ENCODE results near the gene CYP2A6. TPM values are rescaled to one million over a fixed set of nuclear protein-coding genes. Genes with fewer than 3 reads are reported as not detected.
"Not testable (repeated sequence)": the region's sequence is repeated elsewhere in the genome, so short reads cannot be mapped to it uniquely, and the experiment has no call there.

CYP2A6 gene
- total RNA-seq, 1 donor from 2014 or later = not detected

GRCh38 chr19:40822161-40822560, 28.1 kb downstream of the CYP2A6 start:
- DNase-seq (ENCODE audit: low spot score) = no peak
- no peak overlapping the region for H3K4me3 Mint-ChIP-seq
- no peaks in the 10 kb centered on the region for H3K9me3 Mint-ChIP-seq
- peak overlapping the region; percentile 81 for H3K27ac Mint-ChIP-seq
- TF ChIP-seq EZH2phosphoT487 (IDR thresholded peaks at IDR 0.05) (no peak), EZH2 (IDR thresholded peaks at IDR 0.05) (no peak), CTCF (IDR thresholded peaks at IDR 0.05) (no peak)
- Histone ChIP-seq H2AFZ (replicated peaks) (no peak overlapping the region), H3K4me1 (peaks cover 8% of the 10 kb centered on the region), H3K4me2 (no peak overlapping the region), H3K27me3 (peaks cover 8% of the 10 kb centered on the region), H3K9me3 (ENCODE audit: low read depth) (no peaks in the 10 kb centered on the region), H3K4me3 (no peak overlapping the region), H3K79me2 (ENCODE audit: low read depth) (no peaks in the 10 kb centered on the region), H3K36me3 (no peaks in the 10 kb centered on the region), H3K9ac (no peak overlapping the region), H4K20me1 (ENCODE audit: low read depth) (no peaks in the 10 kb centered on the region), H3F3A (ENCODE audit: low read depth) (peaks cover 6% of the 10 kb centered on the region), H3K27ac (no peak overlapping the region)
- peaks cover 7% of the 10 kb centered on the region for H3K36me3 Mint-ChIP-seq
- peaks cover 26% of the 10 kb centered on the region for H3K4me1 Mint-ChIP-seq
- peaks cover 4% of the 10 kb centered on the region for H3K27me3 Mint-ChIP-seq (ENCODE audit: insufficient read depth, low read depth)

GRCh38 chr19:40819479-40820234, 30.6 kb downstream of the CYP2A6 start:
- H3K27ac ChIP-seq; H3K27me3 Mint-ChIP-seq (ENCODE audit: insufficient read depth, low read depth); H3K36me3 Mint-ChIP-seq; H2AFZ ChIP-seq (replicated peaks); H3K79me2 ChIP-seq (ENCODE audit: low read depth); H3K27me3 ChIP-seq; H3F3A ChIP-seq (ENCODE audit: low read depth); H3K9me3 Mint-ChIP-seq; H3K4me3 ChIP-seq; DNase-seq (ENCODE audit: low spot score); H3K36me3 ChIP-seq; H3K4me2 ChIP-seq; H3K9ac ChIP-seq; H3K4me3 Mint-ChIP-seq; H3K4me1 ChIP-seq; H3K27ac Mint-ChIP-seq; H3K9me3 ChIP-seq (ENCODE audit: low read depth); H4K20me1 ChIP-seq (ENCODE audit: low read depth): not testable (repeated sequence)
- peak; percentile 81 for TF ChIP-seq CTCF (IDR thresholded peaks at IDR 0.05)
- peaks cover 36% of the 10 kb centered on the region for H3K4me1 Mint-ChIP-seq

- not testable (repeated sequence) for H3K36me3 ChIP-seq; H3K9ac ChIP-seq; H3F3A ChIP-seq (ENCODE audit: low read depth); H2AFZ ChIP-seq (replicated peaks); H3K79me2 ChIP-seq (ENCODE audit: low read depth); H3K9me3 ChIP-seq (ENCODE audit: low read depth); H3K9me3 Mint-ChIP-seq; H3K27me3 ChIP-seq; H3K4me3 ChIP-seq; H3K27ac ChIP-seq; H3K27me3 Mint-ChIP-seq (ENCODE audit: insufficient read depth, low read depth); H3K36me3 Mint-ChIP-seq; H4K20me1 ChIP-seq (ENCODE audit: low read depth)
- Histone ChIP-seq H3K4me1 (peaks cover 14% of the 10 kb centered on the region), H3K4me2 (peak overlapping the region; percentile 59)
- TF ChIP-seq CTCF (IDR thresholded peaks at IDR 0.05) = peak; percentile 44
- DNase-seq (ENCODE audit: low spot score) = peak; percentile 59
- Mint-ChIP-seq H3K4me3 (peak overlapping the region; percentile 65), H3K27ac (peak overlapping the region; percentile 21), H3K4me1 (peaks cover 38% of the 10 kb centered on the region)
These were observed 31.5 kb downstream of the CYP2A6 start for GRCh38 chr19:40818480-40819399.
